GM18873 (cell line): Measurements from ENCODE around the gene ZC3H12C.

ENCODE experiments used
- ATAC-seq: cut with Tn5 transposase; IDR thresholded peaks from one replicate; pipeline ENCODE4 v1.9.1; 2021; ENCODE audit warnings: mild to moderate bottlenecking, moderate library complexity, moderate number of reproducible peaks; ENCODE audit not compliant: unreplicated experiment, low FRiP score

ZC3H12C gene

GRCh38 chr11:110141812-110142211, 48.6 kb downstream of the ZC3H12C start:
- ATAC-seq = no peak

GRCh38 chr11:110147962-110148709, 54.9 kb downstream of the ZC3H12C start:
- no peak for ATAC-seq

- no peak for ATAC-seq
Observed at GRCh38 chr11:110148775-110149744, 55.9 kb downstream of the ZC3H12C start.

- no peak for ATAC-seq
Observed at GRCh38 chr11:110152199-110152598, 59.0 kb downstream of the ZC3H12C start.

- ATAC-seq = no peak
Observed at GRCh38 chr11:110153474-110153873, 60.3 kb downstream of the ZC3H12C start.

GRCh38 chr11:110156503-110156902, 63.3 kb downstream of the ZC3H12C start:
- ATAC-seq = no peak

- ATAC-seq = no peak
Observed at GRCh38 chr11:110158317-110159200, 65.4 kb downstream of the ZC3H12C start.

GRCh38 chr11:110159476-110159875, 66.3 kb downstream of the ZC3H12C start:
- no peak for ATAC-seq

- ATAC-seq = no peak
Observed at GRCh38 chr11:110160016-110160415, 66.8 kb downstream of the ZC3H12C start.

GRCh38 chr11:110160437-110160836, 67.2 kb downstream of the ZC3H12C start:
- no peak for ATAC-seq

- ATAC-seq = no peak
Observed at GRCh38 chr11:110161061-110161460, 67.9 kb downstream of the ZC3H12C start.

- ATAC-seq = no peak
Observed at GRCh38 chr11:110162216-110162615, 69.0 kb downstream of the ZC3H12C start.

- no peak for ATAC-seq
Observed at GRCh38 chr11:110165039-110165925, 72.1 kb downstream of the ZC3H12C start.

- ATAC-seq = no peak
Observed at GRCh38 chr11:110168033-110168803, 75.0 kb downstream of the ZC3H12C start.

GRCh38 chr11:110169738-110170137, 76.5 kb downstream of the ZC3H12C start:
- ATAC-seq = no peak

- no peak for ATAC-seq
Observed at GRCh38 chr11:110172468-110173065, 79.4 kb downstream of the ZC3H12C start.

GRCh38 chr11:110173811-110174644, 80.8 kb downstream of the ZC3H12C start:
- peak; percentile 56 for ATAC-seq
